Right atrium auricular region (tissue), 2 donors: ENCODE measurements around the gene ITPK1. TPM values are rescaled to one million over a fixed set of nuclear protein-coding genes. Genes with fewer than 3 reads are reported as not detected.
"Not testable (repeated sequence)": the region's sequence is repeated elsewhere in the genome, so short reads cannot be mapped to it uniquely, and the experiment has no call there.

Experiments
- DNase-seq: peaks from one replicate; pipeline ENCODE4 v3.0.0-alpha.2; 2019; ENCODE audit warnings: low spot score
- H3K27ac ChIP-seq, 2 donors: fragments of 200-600 bp; sonication (generic); 1 replicate in 1 of 2; 2 replicates in 1 of 2; pipeline ENCODE4 v1.5.1; 2016 to 2019
- H3K27me3 ChIP-seq, 2 donors: fragments of 200-600 bp; sonication (generic); one replicate each; pipeline versions ENCODE4 v1.5.1 to v1.6.0; 2017 to 2019
- H3K36me3 ChIP-seq: fragments of 200-600 bp; sonication (generic); one replicate; pipeline ENCODE4 v1.5.1; 2016
- H3K4me1 ChIP-seq, 2 donors: fragments of 200-600 bp; sonication (generic); one replicate each; pipeline versions ENCODE4 v1.5.1 to v1.6.0; 2017 to 2019
- H3K4me3 ChIP-seq, 2 donors: fragments of 200-600 bp; sonication (generic); 1 replicate in 1 of 2; 2 replicates in 1 of 2; pipeline ENCODE4 v1.5.1; 2017 to 2019; ENCODE audit warnings: mild to moderate bottlenecking in 1 of 2, moderate library complexity in 1 of 2
- H3K9me3 ChIP-seq, 2 donors: fragments of 200-600 bp; sonication (generic); one replicate each; pipeline ENCODE4 v1.5.1; 2019
- total RNA-seq, 2 donors: library from RNA; depleted of rRNA; stranded (reverse); fragments of >200 nt; gene quantifications; one replicate each; pipeline ENCODE4 v1.1.0, GENCODE V29; 2016
- TF ChIP-seq, protein P1 (sequence below), 2 donors: fragments of 200-600 bp; sonication (generic); IDR thresholded peaks; one replicate each; pipeline ENCODE4 v1.5.1; 2019; ENCODE audit warnings: antibody characterized with exemption in 2 of 2

ITPK1 gene
- total RNA-seq, 2 donors from 2014 or later = 58.3 to 76.0 TPM

DNA sequence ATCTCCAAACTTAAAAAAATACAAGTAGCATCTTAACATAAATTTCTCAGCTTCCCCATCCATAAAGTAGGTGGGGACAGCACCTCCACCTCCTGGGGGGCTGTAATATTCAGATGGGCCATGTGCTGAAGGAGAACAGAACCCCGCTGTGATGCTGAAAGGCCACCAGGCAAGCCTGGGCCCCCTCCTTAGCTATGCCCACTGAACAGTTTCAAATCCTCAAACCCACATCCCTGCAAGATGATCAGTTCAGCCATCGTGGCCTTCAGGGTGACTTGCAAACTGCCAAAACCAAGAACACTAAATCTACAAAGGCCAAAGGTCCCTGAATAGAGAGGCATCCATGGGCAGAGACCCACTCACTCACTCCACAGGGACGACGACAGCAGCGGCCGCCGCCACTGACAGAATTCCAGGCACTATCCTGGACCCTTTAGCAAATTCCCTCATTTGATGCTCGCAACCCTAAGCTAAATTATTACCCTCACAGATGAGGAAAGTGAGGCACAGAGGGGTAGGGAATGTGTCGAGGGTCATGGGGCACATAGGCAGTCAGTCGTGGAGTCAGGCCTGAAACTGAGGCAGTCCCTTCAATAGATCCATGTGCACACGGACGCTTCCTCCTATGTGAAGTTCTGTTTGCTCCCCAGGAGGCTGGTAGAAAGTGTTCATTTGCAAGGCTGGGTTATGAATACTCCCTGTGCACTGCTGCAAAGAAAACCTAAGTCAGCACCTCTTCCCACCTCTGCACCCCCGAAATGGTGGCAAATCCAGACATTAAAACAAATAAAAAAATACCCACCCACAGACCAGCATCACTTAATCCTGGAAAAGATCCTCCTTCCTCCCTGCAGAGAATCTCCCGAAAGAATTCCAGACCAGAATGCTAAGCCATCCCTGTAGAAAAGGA, 5.9 kb downstream of the ITPK1 start:
- TF ChIP-seq, protein P1, sequence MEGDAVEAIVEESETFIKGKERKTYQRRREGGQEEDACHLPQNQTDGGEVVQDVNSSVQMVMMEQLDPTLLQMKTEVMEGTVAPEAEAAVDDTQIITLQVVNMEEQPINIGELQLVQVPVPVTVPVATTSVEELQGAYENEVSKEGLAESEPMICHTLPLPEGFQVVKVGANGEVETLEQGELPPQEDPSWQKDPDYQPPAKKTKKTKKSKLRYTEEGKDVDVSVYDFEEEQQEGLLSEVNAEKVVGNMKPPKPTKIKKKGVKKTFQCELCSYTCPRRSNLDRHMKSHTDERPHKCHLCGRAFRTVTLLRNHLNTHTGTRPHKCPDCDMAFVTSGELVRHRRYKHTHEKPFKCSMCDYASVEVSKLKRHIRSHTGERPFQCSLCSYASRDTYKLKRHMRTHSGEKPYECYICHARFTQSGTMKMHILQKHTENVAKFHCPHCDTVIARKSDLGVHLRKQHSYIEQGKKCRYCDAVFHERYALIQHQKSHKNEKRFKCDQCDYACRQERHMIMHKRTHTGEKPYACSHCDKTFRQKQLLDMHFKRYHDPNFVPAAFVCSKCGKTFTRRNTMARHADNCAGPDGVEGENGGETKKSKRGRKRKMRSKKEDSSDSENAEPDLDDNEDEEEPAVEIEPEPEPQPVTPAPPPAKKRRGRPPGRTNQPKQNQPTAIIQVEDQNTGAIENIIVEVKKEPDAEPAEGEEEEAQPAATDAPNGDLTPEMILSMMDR (IDR thresholded peaks at IDR 0.05) = no peak
- H3K27ac ChIP-seq = no peak overlapping the region
- no peaks in the 10 kb centered on the region for H3K36me3 ChIP-seq
- DNase-seq = no peak
- no peaks in the 10 kb centered on the region for H3K9me3 ChIP-seq
- H3K27me3 ChIP-seq = no peaks in the 10 kb centered on the region
- H3K4me3 ChIP-seq = no peak overlapping the region
- H3K4me1 ChIP-seq = peaks cover 0 to 72% of the 10 kb centered on the region in 2 donors

DNA sequence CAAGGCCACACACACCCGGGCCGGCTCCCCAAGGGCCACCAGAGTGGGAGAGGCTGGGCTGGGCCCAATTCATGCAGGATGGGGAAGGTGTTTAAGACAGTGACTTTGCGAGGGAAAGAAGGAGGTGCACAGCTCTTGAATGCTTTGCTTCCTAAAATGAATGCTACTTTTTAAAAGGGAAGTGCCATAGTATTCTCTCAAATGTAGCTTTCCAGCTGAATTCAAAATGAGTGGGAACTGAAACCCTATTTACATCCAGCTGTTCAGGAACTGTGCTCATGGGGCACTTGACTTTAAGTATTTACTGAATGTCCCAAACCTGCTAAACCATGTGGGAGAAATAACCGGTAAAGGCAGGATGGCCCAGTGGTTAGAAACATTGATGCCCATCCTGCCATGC, 7.6 kb downstream of the ITPK1 start:
- DNase-seq = no peak
- no peak overlapping the region for H3K27ac ChIP-seq
- H3K27me3 ChIP-seq = no peaks in the 10 kb centered on the region
- TF ChIP-seq, protein P1 (IDR thresholded peaks at IDR 0.05) = no peak
- no peaks in the 10 kb centered on the region for H3K9me3 ChIP-seq
- peaks cover 0 to 70% of the 10 kb centered on the region in 2 donors for H3K4me1 ChIP-seq
- no peaks in the 10 kb centered on the region for H3K36me3 ChIP-seq
- no peak overlapping the region for H3K4me3 ChIP-seq

DNA sequence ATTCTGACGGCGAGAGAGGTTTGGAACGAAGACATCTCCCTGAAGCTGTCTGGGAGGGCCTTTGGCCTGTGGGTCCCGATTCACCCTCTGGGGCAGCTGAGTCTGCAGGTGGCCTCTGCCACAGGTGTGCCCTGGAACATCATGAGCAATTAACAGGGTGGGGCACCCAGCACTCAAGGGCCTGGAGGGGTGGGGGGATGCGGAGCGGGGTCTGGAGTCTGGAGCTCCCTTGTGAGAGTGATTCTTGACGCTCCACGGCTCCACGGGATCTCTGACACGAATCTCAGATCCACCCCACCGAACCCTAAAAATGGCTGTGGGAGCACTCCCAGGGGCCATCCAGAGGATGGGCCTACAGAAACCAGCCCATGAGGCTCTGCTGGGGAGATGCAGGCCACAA, 8.3 kb downstream of the ITPK1 start:
- Histone ChIP-seq H3K27ac (no peak overlapping the region), H3K36me3 (no peaks in the 10 kb centered on the region), H3K4me3 (no peak overlapping the region), H3K4me1 (peaks cover 0 to 64% of the 10 kb centered on the region in 2 donors), H3K27me3 (no peaks in the 10 kb centered on the region), H3K9me3 (no peaks in the 10 kb centered on the region)
- DNase-seq = no peak
- TF ChIP-seq, protein P1 (IDR thresholded peaks at IDR 0.05) = no peak

DNA sequence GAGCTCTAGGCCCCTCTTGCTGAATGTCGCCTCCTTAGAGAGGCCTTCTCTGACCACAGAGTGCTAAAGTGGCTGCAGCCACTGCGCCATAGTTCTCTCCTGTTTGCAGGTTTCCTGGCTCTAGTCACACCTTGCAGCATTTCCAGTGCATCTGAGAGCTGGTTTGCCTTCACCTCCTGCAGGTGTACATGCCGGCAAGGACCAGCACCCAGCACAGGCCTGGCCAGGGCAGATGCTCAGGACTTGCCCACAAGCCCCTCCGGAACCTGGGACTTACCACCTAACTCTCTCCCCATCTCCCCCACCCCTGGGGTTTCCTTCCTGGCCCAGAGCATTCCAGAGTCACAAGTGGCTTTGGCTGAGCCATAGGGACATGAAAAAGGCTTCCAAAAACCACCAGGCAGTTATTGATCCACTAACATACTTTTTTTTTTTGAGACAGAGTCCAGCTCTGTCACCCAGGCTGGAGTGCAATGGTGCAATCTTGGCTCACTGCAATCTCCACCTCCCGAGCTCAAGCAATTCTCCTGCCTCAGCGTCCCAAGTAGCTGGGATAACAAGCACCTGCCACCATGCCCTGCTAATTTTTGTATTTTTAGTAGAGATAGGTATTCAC, 9.1 kb downstream of the ITPK1 start:
- Histone ChIP-seq H3K27me3 (no peaks in the 10 kb centered on the region), H3K9me3 (no peaks in the 10 kb centered on the region), H3K27ac (peak overlapping the region in 1 of 2 donors; percentile 36), H3K4me1 (peaks cover 0 to 64% of the 10 kb centered on the region in 2 donors), H3K4me3 (no peak overlapping the region), H3K36me3 (no peaks in the 10 kb centered on the region)
- TF ChIP-seq, protein P1 (IDR thresholded peaks at IDR 0.05) = no peak
- DNase-seq = no peak

DNA sequence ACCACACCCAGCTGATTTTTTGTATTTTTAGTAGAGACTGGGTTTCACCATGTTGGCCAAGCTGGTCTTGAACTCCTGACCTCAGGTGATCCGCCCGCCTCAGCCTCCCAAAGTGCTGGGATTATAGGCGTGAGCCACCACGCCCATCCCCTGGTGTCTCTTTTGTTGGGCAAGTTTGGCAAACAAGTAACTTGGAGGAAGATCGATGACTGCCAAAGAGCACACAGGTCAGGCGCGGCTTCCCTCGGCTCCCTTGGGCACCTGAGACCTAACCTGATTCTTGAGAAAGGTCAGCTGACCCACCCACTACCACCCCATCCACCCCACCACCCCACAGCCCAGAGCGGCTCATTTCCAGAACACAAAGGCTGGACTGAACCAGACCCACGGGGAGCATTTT, 9.9 kb downstream of the ITPK1 start:
- Histone ChIP-seq H3K4me1 (peaks cover 0 to 63% of the 10 kb centered on the region in 2 donors), H3K27ac (peak overlapping the region in 1 of 2 donors; percentile 36)
- DNase-seq, H3K36me3 ChIP-seq, H3K4me3 ChIP-seq, H3K27me3 ChIP-seq, H3K9me3 ChIP-seq: not testable (repeated sequence)

DNA sequence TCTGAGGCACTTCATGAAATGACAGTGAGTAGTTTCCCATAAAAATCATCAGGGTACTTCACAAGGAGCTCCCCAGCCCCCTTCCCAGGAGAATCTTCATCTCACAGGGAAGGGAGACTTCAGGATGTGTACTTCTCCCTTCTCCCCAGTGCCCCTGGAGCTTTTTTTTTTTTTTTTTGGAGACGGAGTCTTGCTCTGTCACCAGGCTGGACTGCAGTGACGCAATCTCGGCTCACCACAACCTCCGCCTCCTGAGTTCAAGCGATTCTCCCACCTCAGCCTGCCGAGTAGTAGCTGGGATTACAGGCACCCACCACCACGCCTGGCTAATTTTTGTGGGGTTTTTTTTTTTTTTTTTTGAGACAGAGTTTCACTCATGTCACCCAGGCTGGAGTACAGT, 10.4 kb downstream of the ITPK1 start:
- Histone ChIP-seq H3K36me3 (no peaks in the 10 kb centered on the region), H3K4me3 (no peak overlapping the region), H3K9me3 (no peaks in the 10 kb centered on the region), H3K27ac (no peak overlapping the region), H3K27me3 (no peaks in the 10 kb centered on the region), H3K4me1 (peaks cover 0 to 60% of the 10 kb centered on the region in 2 donors)
- DNase-seq = peak; percentile 73
- TF ChIP-seq, protein P1 (IDR thresholded peaks at IDR 0.05) = no peak
